ENCODE results near the gene SCN3B.

- TF ChIP-seq CTCF (IDR thresholded peaks at IDR 0.05) (no peak), POLR2A (IDR thresholded peaks at IDR 0.05) (no peak)
Observed at GRCh38 chr11:123580137-123580536, 74.3 kb downstream of the SCN3B start.

Measured in gastroesophageal sphincter (tissue), 3 donors.